Omental fat pad (tissue), 4 donors: Measurements from ENCODE around the gene PDZRN4. TPM values are rescaled to one million over a fixed set of nuclear protein-coding genes. Genes with fewer than 3 reads are reported as not detected.

ENCODE experiments used
- ATAC-seq: fragments of 150-250 bp; one replicate; pipeline ENCODE4 v1.9.1; 2016; ENCODE audit warnings: mild to moderate bottlenecking, moderate library complexity; ENCODE audit not compliant: low FRiP score
- DNase-seq: peaks from one replicate; pipeline ENCODE4 v3.0.0-alpha.2; 2019; ENCODE audit warnings: low spot score
- total RNA-seq, 4 donors: library from RNA; depleted of rRNA; stranded (reverse); fragments of >200 nt; gene quantifications; one replicate each; pipeline ENCODE4 v1.1.0, GENCODE V29; 2016
- TF ChIP-seq, protein P1 (sequence below), 3 donors: fragments of 450-650 bp; IDR thresholded peaks; one replicate each; pipeline ENCODE4 v1.5.1; 2016 to 2017; ENCODE audit warnings: antibody characterized with exemption in 3 of 3, mild to moderate bottlenecking in 3 of 3, moderate library complexity in 2 of 3

Gene PDZRN4
- total RNA-seq, 4 donors from 2014 or later = 1.0 to 9.7 (median 4.3) TPM

DNA sequence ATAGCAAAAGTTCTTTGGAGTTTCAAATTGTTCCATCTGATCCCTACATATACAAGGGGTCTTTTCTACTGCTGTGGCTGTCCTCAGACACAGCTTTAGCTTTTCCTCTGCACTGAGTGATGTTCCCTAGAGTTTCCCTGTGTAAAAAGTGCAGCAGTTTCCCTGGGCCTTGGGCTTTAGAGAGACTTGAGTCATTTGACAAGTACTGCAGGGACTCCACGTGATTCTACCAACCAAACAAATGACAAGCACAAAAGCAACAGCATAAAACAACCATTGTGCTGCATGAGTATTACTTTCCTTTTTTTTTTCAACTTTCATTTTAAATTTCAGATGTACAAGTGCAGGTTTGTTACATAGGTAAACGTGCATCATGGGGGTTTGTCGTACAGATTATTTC lies 272.8 kb downstream of the PDZRN4 start:
- DNase-seq = no peak
- no peak for ATAC-seq
- TF ChIP-seq, protein P1, sequence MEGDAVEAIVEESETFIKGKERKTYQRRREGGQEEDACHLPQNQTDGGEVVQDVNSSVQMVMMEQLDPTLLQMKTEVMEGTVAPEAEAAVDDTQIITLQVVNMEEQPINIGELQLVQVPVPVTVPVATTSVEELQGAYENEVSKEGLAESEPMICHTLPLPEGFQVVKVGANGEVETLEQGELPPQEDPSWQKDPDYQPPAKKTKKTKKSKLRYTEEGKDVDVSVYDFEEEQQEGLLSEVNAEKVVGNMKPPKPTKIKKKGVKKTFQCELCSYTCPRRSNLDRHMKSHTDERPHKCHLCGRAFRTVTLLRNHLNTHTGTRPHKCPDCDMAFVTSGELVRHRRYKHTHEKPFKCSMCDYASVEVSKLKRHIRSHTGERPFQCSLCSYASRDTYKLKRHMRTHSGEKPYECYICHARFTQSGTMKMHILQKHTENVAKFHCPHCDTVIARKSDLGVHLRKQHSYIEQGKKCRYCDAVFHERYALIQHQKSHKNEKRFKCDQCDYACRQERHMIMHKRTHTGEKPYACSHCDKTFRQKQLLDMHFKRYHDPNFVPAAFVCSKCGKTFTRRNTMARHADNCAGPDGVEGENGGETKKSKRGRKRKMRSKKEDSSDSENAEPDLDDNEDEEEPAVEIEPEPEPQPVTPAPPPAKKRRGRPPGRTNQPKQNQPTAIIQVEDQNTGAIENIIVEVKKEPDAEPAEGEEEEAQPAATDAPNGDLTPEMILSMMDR (IDR thresholded peaks at IDR 0.05) = no peak

DNA sequence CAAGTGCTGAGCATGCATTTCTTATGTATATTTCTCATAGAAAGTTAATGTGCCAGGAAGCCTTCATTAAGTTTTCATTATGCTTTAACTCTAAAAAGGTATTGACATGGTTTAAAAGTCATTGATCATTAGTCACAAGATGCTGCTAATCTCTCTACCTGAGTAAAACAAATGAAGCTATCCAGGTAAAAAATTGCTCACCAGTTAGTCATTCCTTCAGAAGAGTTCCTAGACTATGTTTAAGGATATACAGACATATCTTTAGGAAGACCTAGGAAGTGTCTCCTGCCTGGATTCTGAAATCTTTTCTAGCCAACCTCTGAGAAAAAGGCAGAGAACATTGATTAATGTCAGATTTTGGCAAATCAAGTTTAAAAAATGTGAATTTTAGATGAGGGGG lies 274.2 kb downstream of the PDZRN4 start:
- DNase-seq = no peak
- ATAC-seq = no peak
- TF ChIP-seq, protein P1 (IDR thresholded peaks at IDR 0.05) = no peak

DNA sequence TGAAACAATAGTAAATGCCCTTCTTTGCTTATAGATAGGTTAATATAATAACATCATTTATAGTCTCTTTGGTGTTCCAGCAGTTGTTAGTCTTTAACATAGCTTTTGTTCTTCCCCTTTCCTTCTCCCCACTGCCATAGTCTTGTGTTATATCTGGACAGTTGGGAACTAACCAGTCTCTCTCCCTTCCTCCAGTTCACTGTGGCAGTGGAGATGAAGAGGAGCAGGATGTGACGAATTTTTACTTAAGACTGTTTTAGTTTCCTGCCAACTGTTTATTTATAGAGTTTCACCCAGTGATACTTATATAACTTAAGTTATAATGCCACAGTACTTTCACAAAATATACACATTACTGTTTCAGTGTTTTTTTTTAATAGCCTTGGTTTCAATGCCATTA lies 277.4 kb downstream of the PDZRN4 start:
- TF ChIP-seq, protein P1 (IDR thresholded peaks at IDR 0.05) = no peak
- ATAC-seq (no peak), DNase-seq (no peak)

DNA sequence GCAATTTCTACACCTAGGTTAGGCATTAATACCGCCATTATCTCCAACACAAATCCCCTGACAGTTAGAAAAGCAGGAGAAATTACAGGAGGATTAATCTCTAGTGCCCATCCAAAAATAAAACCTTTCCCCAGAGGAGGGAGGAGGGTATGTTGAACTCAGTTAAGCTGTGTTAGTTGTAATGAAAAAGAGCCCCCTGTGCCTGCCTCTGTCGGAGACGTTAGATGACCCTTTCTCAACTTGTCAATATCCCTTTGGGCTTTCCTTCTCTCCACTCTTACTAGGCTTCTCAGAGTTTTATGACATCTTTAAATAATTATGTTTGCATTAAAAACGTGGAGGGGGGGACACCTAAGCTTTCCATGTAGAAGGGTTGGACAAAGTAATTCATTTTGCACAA lies 278.2 kb downstream of the PDZRN4 start:
- ATAC-seq = no peak

DNA sequence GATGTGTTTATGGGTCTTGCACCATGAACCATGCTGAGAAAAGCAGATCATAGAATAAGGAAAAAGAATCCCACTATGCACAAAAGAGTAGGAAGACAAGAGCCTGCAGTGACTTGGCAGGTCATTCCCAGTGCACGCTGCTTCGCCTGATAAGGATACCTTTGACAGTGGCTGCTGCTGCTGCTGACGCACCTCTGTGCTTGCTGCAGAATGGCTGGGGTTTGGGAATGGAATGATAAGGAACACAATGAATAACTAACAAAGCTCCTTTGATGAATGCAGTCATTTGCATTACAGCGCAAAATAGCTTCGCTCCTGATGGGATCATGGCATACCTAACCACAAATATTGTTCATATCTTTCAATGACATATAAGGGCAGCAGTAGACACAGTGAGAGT lies 278.7 kb downstream of the PDZRN4 start:
- DNase-seq (no peak), ATAC-seq (no peak)
- TF ChIP-seq, protein P1 (IDR thresholded peaks at IDR 0.05) = no peak

More for the DNA sequence above, 278.2 kb downstream of the PDZRN4 start:
- DNase-seq = no peak
- TF ChIP-seq, protein P1 (IDR thresholded peaks at IDR 0.05) = no peak

DNA sequence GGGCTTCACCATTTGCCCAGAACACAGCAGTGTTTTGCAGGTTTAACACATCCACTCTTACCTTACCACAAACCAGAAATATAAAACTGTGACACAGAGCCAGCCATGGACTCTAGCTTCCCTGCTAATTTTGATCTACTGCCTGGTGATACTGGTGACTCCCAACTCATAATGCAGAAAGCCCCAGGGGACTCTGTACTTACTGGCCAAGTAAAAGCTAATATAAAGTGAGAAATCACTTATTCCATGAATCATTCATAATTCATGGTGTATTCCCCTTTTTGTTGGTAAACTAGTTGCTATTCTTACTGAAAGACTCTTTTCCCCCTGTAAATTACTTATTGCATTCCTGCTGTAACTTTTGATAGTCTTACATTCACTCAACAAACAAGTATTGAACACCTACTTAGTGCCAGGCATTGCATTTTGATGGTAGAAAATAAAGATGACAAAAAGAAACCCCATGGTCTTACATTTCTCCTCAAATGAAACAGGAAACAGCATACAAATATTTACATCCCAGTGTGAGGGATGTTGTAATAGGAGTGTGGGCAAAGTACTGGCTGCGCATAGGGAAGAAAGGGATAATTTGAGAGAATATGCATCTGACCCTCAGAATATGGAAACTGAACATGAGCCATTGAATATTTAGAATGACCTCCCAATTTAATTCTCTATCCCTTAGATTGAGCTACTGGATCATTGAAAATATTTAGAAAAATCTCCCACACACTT lies 279.6 kb downstream of the PDZRN4 start:
- ATAC-seq (no peak), DNase-seq (no peak)
- TF ChIP-seq, protein P1 (IDR thresholded peaks at IDR 0.05) = no peak

DNA sequence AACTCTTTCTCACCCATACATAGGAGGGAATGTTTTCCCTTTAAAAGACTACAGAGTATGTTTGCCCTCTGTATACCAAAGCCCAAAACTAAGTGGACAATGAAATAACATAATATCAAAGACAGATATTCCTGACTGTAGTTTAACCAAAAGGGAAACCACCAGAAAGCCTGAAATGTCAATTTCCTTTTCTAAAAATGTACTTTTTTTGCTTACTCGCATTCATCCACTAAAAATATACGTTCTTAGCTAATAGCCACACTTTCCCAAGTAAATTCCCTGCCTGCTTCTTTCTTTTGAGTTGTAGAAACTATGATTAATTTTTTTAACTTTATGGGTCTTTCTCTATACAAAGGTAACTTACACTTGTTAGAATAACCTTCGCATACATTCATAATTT lies 280.2 kb downstream of the PDZRN4 start:
- DNase-seq = no peak
- ATAC-seq = no peak
- TF ChIP-seq, protein P1 (IDR thresholded peaks at IDR 0.05) = no peak
